NCI-H774 (cell line): ENCODE measurements around the gene PARP3.
A peak's percentile ranks its signal among the peaks of the same experiment; 100 is the strongest.

Source experiments
- DNase-seq: peaks from one replicate; lab custom pipeline; 2025; lab: John Stamatoyannopoulos, UW

PARP3 gene

GRCh38 chr3:51966922-51967383 lies 24.8 kb downstream of the PARP3 start:
- no peak for DNase-seq

- DNase-seq = no peak
These were observed 25.4 kb downstream of the PARP3 start, which contains the start of gene PCBP4 for GRCh38 chr3:51967384-51968169. PCBP4 (minus strand) TSS chr3:51967454; CDS start chr3:51961240, 6,214 bp downstream.

GRCh38 chr3:51968170-51968775 lies 26.1 kb downstream of the PARP3 start:
- no peak for DNase-seq

GRCh38 chr3:51968883-51969678 lies 26.9 kb downstream of the PARP3 start:
- no peak for DNase-seq

- no peak for DNase-seq
These were observed 27.7 kb downstream of the PARP3 start for GRCh38 chr3:51969841-51970240.

GRCh38 chr3:51970606-51971300 lies 28.6 kb downstream of the PARP3 start:
- DNase-seq = no peak

GRCh38 chr3:51971350-51971749 lies 29.2 kb downstream of the PARP3 start:
- no peak for DNase-seq

- DNase-seq = no peak
These were observed 32.3 kb downstream of the PARP3 start for GRCh38 chr3:51974277-51974962.

- peak; percentile 33 for DNase-seq
These were observed 33.0 kb downstream of the PARP3 start, which contains the start of gene ABHD14A for GRCh38 chr3:51974963-51975851. ABHD14A (plus strand) TSS chr3:51975064; CDS start chr3:51975136, 72 bp downstream.

GRCh38 chr3:51975852-51976549 lies 33.8 kb downstream of the PARP3 start:
- no peak for DNase-seq

GRCh38 chr3:51977446-51978142 lies 35.4 kb downstream of the PARP3 start:
- DNase-seq = no peak

- DNase-seq = no peak
These were observed 36.0 kb downstream of the PARP3 start for GRCh38 chr3:51978143-51978502.

GRCh38 chr3:51980253-51980652 lies 38.1 kb downstream of the PARP3 start:
- no peak for DNase-seq

- no peak for DNase-seq
These were observed 40.2 kb downstream of the PARP3 start for GRCh38 chr3:51982352-51982837.

GRCh38 chr3:51982838-51983577 lies 40.8 kb downstream of the PARP3 start, which contains the start of gene ACY1:
ACY1 (plus strand) TSS chr3:51983535; CDS start chr3:51984065, 530 bp downstream.
- DNase-seq = peak; percentile 25

GRCh38 chr3:51983578-51984268 lies 41.6 kb downstream of the PARP3 start:
- no peak for DNase-seq

GRCh38 chr3:51984269-51984647 lies 42.1 kb downstream of the PARP3 start:
- DNase-seq = no peak
